Measurements from ENCODE around the gene GDA.

Gene GDA

GRCh38 chr9:72185561-72185960 is 36.3 kb downstream of the GDA start:
- no peak for TF ChIP-seq CTCF (conservative IDR thresholded peaks at IDR 0.05; ENCODE audit: low read depth, low read length)
- H3K4me3 ChIP-seq (ENCODE audit: low read depth, low read length): no peak overlapping the region
- no peak for DNase-seq (ENCODE audit: low read depth)

GRCh38 chr9:72187121-72187695 is 38.0 kb downstream of the GDA start:
- no peak overlapping the region for H3K4me3 ChIP-seq (ENCODE audit: low read depth, low read length)
- TF ChIP-seq CTCF (conservative IDR thresholded peaks at IDR 0.05; ENCODE audit: low read depth, low read length): no peak

GRCh38 chr9:72188232-72188631 is 39.0 kb downstream of the GDA start:
- no peak for TF ChIP-seq CTCF (conservative IDR thresholded peaks at IDR 0.05; ENCODE audit: low read depth, low read length)
- no peak overlapping the region for H3K4me3 ChIP-seq (ENCODE audit: low read depth, low read length)
- DNase-seq (ENCODE audit: low read depth): no peak

More at GRCh38 chr9:72187121-72187695, 38.0 kb downstream of the GDA start:
- no peak for DNase-seq (ENCODE audit: low read depth)

GRCh38 chr9:72193478-72193881 is 44.2 kb downstream of the GDA start:
- no peak for DNase-seq (ENCODE audit: low read depth)
- no peak overlapping the region for H3K4me3 ChIP-seq (ENCODE audit: low read depth, low read length)
- no peak for TF ChIP-seq CTCF (conservative IDR thresholded peaks at IDR 0.05; ENCODE audit: low read depth, low read length)

GRCh38 chr9:72199238-72199637 is 50.0 kb downstream of the GDA start:
- TF ChIP-seq CTCF (conservative IDR thresholded peaks at IDR 0.05; ENCODE audit: low read depth, low read length): no peak
- H3K4me3 ChIP-seq (ENCODE audit: low read depth, low read length): no peak overlapping the region
- DNase-seq (ENCODE audit: low read depth): no peak

- no peak for TF ChIP-seq CTCF (conservative IDR thresholded peaks at IDR 0.05; ENCODE audit: low read depth, low read length)
- H3K4me3 ChIP-seq (ENCODE audit: low read depth, low read length): no peak overlapping the region
- DNase-seq (ENCODE audit: low read depth): no peak
Observed at GRCh38 chr9:72200452-72200851, 51.2 kb downstream of the GDA start.

GRCh38 chr9:72202009-72202408 is 52.8 kb downstream of the GDA start:
- H3K4me3 ChIP-seq (ENCODE audit: low read depth, low read length): no peak overlapping the region
- no peak for TF ChIP-seq CTCF (conservative IDR thresholded peaks at IDR 0.05; ENCODE audit: low read depth, low read length)
- DNase-seq (ENCODE audit: low read depth): no peak
